ENCODE results near the gene RUNDC3A. TPM values are rescaled to one million over a fixed set of nuclear protein-coding genes. Genes with fewer than 3 reads are reported as not detected.
"Not testable (repeated sequence)": the region's sequence is repeated elsewhere in the genome, so short reads cannot be mapped to it uniquely, and the experiment has no call there.

The RUNDC3A gene
- total RNA-seq, 1 donor from 2014 or later, result not detected

DNA sequence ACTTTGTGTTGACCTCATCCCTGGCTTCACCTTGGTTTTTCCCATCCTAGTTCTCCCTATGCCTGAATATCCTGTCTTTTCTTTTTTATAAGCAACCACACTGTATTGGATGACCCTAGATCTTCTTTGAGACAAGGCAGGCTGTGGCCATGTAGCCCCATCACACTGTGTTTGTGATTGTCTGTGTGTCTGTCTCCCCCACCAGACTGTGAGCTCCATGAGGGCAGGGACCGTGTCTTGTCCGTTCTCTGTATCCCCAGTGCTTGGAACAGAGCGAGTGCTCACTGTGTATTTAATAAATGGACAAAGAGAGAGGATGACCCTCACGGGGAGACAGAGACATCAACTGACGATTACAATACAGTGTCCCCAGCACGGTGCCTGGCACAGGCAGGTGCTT lies 9.1 kb downstream of the RUNDC3A start:
- ATAC-seq (no peak), DNase-seq (ENCODE audit: low spot score) (no peak)

- ATAC-seq (no peak), DNase-seq (ENCODE audit: low spot score) (no peak)
These were observed 9.9 kb downstream of the RUNDC3A start for GRCh38 chr17:44318077-44318892.

DNA sequence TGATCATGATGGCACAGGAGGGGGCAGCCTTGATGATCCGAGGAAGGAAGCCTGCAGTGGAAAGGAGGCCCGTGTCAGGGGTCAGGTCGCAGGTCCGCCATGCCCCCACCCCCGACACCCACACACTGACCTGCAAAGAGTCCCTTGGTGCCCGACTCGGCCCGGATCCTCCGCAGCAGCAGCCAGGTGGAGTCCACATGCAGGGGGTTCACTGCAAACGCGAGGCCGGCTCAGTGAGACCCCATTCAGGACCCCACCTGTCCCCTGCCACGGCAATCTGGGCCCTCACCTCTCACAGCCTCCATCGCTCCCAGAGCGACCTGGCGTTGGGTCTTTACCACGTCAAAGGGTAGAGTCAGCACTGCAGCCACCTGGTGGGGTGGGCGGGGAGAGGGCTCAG lies 11.7 kb downstream of the RUNDC3A start:
- no peak for ATAC-seq

GRCh38 chr17:44321246-44322120 lies 13.1 kb downstream of the RUNDC3A start:
- ATAC-seq, result no peak
- DNase-seq (ENCODE audit: low spot score), result no peak

More for the DNA sequence above, 11.7 kb downstream of the RUNDC3A start:
- DNase-seq (ENCODE audit: low spot score), result no peak

- DNase-seq (ENCODE audit: low spot score), result no peak
- ATAC-seq, result no peak
These were observed 14.0 kb downstream of the RUNDC3A start for GRCh38 chr17:44322236-44322895.

DNA sequence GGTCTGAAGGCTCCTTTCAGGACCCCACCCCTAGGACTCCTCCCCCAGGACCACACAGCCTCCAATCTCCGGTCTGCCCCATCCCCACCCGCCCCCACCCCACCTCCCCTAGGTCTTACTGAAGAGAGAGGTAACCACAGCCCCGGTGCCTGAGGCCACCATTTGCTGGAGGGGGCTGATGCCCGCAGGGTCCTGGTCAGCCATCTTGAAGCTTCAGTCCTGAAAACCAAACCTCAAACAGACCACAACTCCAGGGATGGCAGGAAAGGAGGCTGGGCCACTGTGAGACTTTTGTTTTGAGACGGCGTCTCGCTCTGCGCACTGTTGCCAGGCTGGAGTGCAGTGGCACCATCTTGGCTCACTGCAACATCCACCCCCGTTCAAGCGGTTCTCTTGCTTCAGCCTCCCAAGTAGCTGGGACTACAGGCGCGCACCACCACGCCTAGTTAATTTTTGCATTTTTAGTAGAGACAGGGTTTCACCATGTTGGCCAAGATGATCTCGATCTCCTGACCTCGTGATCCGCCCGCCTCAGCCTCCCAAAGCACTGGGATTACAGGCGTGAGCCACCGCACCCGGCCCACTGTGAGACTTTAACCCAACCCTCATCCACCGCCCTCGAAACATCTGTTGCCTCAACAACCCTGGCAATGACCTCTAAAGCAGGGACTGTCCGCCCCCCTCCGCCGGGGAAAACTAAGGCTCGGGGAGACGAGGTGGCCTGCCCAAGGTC lies 15.1 kb downstream of the RUNDC3A start:
- ATAC-seq (no peak), DNase-seq (ENCODE audit: low spot score) (no peak)

DNA sequence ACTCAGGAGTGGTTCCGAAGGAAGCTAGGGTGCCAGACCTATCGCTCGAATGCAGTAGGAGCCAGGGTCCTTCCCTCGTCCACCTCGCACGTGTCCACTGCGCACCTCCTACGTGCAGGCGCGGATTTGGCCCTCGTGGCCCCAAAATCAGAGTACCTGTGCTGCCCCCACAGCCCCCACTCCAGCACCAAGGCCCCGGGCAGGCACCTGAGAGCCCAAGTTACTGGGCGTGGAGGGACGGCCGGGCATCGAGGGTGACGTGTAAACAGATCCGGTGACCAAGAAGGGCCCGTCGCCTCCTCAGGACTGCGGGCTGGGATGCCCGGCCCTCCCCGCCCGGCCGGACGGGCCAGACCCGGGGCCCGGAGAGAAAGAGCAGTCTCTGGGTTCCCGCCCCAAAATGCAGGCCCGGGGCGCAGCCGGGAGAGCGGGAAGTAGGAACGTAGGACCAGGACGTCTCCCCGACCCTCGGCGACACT lies 15.7 kb downstream of the RUNDC3A start:
- DNase-seq (ENCODE audit: low spot score), result no peak
- ATAC-seq, result peak; percentile 5

- DNase-seq (ENCODE audit: low spot score), result peak; percentile 97
- ATAC-seq, result peak; percentile 90
These were observed 16.3 kb downstream of the RUNDC3A start, which contains the start of gene SLC25A39 for GRCh38 chr17:44324571-44325275. Gene SLC25A39 (minus strand): TSS chr17:44324823. CDS start chr17:44323562, 1,261 bp downstream.

DNA sequence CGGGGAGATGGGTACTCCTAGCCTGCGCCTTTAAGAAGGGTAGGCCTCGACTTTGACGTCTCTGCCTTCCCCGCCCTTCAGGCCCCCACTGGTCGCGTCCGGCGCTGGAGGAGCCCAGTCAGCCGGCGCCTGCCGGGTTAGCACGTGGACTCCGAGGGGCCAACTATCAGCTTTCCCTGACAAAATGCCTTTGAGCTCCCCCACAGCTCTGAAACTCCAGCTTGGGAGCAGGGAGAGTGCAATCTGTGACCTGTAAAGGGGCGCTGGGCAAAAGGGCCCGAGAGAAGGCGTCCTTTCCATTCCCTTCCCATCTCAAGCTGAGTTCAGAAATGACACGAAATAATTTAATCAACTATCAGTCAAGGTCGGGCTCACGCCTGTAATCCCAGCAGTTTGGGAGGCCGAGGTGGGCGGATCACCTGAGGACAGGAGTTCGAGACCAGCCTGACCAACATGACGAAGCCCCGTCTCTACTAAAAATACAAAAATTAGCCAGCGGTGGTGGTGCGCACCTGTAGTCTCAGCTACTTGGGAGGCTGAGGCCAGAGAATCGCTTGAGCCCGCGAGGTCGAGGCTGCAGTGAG lies 18.6 kb downstream of the RUNDC3A start:
- DNase-seq (ENCODE audit: low spot score), result peak; percentile 98
- ATAC-seq, result peak; percentile 77

GRCh38 chr17:44327715-44328449 lies 19.5 kb downstream of the RUNDC3A start:
- ATAC-seq (no peak), DNase-seq (ENCODE audit: low spot score) (no peak)

DNA sequence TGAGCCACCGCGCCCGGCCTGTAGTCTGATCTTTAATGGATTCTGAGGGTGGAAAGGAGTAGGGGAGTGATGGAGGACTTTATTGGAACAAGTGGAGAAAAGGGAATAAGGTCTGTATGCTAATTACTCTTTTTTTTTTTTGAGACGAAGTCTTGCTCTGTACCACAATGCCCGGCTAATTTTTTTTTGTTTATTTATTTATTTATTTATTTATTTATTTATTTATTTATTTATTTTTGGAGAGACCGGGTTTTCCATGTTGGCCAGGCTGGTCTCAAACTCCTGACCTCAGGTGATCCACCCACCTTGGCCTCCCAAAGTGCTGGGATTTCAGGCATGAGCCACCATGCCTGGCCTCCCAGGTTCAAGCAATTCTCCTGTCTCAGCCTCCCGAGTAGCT lies 21.1 kb downstream of the RUNDC3A start:
- DNase-seq (ENCODE audit: low spot score); ATAC-seq: not testable (repeated sequence)

- not testable (repeated sequence) for ATAC-seq
These were observed 21.9 kb downstream of the RUNDC3A start for GRCh38 chr17:44330263-44330662.

GRCh38 chr17:44331249-44331760 lies 22.9 kb downstream of the RUNDC3A start:
- peak; percentile 68 for DNase-seq (ENCODE audit: low spot score)
- ATAC-seq, result peak; percentile 67

More at GRCh38 chr17:44330263-44330662, 21.9 kb downstream of the RUNDC3A start:
- DNase-seq (ENCODE audit: low spot score), result not testable (repeated sequence)

GRCh38 chr17:44333371-44333770 lies 25.0 kb downstream of the RUNDC3A start:
- no peak for DNase-seq (ENCODE audit: low spot score)
- ATAC-seq, result peak; percentile 52

DNA sequence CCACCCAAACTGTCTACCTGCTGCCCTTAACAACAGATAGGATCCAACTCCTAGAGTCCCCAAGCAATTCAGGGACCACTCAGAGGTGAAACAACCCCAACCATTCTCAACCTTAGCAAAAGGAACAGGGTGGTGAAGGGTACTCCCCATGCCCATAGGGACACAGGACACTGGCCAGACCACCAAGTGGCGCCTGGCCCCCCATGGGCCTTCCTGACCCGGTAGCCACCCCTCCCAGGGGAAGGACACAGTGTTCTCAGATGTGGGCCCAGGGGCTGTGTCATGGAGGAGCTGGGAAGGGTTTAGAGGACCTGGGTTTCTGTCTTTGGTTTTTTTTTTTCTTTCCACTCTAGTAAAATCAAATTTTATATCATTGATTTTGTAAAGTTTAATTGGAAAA lies 25.9 kb downstream of the RUNDC3A start:
- ATAC-seq (no peak), DNase-seq (ENCODE audit: low spot score) (no peak)

- DNase-seq (ENCODE audit: low spot score), result no peak
- ATAC-seq, result no peak
These were observed 26.3 kb downstream of the RUNDC3A start for GRCh38 chr17:44334727-44335126.

DNA sequence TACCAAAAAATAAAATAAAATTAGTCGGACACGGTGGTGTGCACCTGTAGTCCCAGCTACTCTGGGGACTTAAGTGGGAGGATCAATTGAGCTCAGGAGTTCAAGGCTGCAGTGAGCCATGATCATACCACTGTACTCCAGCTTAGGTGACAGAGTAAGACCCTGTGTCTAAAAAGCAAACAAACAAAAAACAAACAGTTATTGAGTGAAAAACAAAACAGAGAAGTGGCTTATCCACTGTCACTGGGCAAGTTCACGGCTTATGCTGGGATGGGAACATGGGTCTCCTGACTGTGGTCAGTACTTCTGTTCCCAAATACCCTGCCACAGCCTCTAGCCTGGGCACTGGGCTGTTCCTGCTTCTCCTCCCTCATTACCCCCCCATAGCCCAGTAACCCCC lies 27.2 kb downstream of the RUNDC3A start:
- DNase-seq (ENCODE audit: low spot score) (no peak), ATAC-seq (peak; percentile 15)

- ATAC-seq, result no peak
- DNase-seq (ENCODE audit: low spot score), result no peak
These were observed 27.6 kb downstream of the RUNDC3A start for GRCh38 chr17:44335968-44336367.

Data from left lobe of liver (tissue), 2 donors.